Posterior vena cava (tissue), 2 donors: Measurements from ENCODE around the gene SLC25A33. TPM values are rescaled to one million over a fixed set of nuclear protein-coding genes. Genes with fewer than 3 reads are reported as not detected.

ENCODE experiments used
- total RNA-seq, 2 donors: library from RNA; stranded (reverse); fragmentation: NEBNext Ultra II Directional; extraction: Animal tissue kit (Norgen Biotek cat#: 25700); gene quantifications; one replicate each; pipeline ENCODE4 v1.2.1, GENCODE V29; 2021
- donor health status: DM: yes; HTN: yes; CAD: no.
- donor health status: DM: yes; HTN: yes; CAD: no.

SLC25A33 gene
- total RNA-seq, 2 donors from 2014 or later, result 2.3 to 4.5 TPM

Other genes with a start within 250 kb of the SLC25A33 start
- gene SPSB1, start 246.6 kb upstream of the SLC25A33 start, total RNA-seq, result 10 to 100 TPM; 30.9 to 48.0 TPM
- gene TMEM201, start 49.4 kb downstream of the SLC25A33 start, total RNA-seq, result 1 to 10 TPM; 6.1 to 6.9 TPM
- 1 to 10 TPM; 7.9 to 9.2 TPM for gene PIK3CD, start 112.3 kb downstream of the SLC25A33 start, total RNA-seq